ENCODE data around the gene VGLL4.
"Not testable (repeated sequence)": the region's sequence is repeated elsewhere in the genome, so short reads cannot be mapped to it uniquely, and the experiment has no call there.

Gene VGLL4

DNA sequence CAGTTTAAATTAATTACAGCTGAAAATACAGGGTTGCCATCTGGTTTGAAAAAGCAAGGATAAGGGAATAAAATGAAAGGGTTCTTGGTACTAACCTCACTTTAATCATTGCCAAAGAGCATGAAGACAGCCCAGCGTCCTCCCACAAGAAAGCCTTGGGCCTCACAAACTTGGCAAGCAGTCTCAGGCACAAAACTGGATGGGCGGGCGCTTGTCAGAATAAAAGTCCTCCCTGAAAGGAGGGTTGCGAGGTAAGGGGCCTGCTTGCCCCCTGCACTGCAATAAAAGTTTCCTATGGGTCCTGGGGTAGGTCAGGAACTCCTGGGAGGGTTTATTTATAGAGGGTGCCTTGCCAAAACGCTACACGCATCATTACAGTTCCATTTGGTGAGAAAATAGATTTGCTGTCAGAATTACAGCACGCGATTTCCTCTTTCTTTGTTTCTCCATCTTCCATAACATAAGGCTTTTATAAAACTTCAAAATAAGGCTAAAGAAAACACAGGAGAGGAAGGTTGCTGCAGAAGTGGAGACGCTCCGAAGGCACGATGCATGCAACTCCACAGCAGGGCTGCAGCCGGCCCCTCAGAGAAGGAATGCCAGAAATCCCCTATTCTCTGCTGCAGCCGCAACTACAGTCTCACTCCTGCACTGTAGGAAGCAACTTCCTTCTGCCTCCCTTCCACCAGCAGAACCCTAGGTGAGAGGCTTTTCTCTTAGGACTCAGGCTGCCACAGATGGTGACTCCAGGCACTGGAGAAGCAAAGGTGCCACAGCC, 61.3 kb downstream of the VGLL4 start:
- no peak for DNase-seq

DNA sequence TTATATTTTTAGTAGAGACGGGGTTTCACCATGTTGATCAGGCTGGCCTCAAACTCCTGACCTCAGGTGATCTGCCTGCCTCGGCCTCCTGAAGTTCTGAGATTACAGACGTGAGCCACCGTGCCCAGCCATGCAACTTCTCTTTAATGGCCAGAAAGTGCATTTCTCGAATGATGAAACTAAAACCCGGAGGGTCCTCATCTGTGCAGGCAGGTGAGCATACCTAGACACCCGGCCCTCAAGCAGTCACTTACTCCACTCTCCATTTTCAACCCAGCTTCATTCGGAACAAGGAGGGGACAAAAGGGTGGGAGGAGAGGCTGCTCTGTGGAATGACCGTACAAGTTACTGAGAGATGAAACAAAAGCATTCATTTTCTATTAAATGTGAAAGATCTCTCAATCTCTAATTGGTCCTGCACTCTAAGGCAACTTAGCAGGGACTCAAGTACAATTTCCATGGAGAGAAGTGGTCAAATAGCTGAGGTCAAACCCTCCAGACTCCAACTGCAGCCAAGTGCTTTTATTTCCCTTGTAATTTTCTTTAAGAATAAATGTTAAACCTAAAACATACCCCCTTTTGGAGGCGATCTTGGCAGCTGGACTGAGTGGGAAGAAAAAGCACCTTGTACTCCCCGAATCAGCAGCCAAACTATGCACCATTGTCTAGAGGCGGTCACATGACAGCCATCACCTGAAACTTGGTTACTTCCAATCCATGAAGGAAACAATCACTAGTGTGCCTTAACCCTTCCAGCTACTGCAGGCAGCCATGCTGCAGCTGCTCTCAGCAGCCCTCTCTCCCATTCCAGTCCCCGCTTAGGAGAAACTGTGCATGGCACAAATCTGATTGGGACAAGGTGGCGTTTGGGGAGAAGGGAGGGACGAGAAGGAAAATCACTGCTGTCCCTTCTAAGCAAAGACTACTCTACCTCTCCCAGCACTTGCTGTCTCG, 62.2 kb downstream of the VGLL4 start:
- DNase-seq, result no peak

DNA sequence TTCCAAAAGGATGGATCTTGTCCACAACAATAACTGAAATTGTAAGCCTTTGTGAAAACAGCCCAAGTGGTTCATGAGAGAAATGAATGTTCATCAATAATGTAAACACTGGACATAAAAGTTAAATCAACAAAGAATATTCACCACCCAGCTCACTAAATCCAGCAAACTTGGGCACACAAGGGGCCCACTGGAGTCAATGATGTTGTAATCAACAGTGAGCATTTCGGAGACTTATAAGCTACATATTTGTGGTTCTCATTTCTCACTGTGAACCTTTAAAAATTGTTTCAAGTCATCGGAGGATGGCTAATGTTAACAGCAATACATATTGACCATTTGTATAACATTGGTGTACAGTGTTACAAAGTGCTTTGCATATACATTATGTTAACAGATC, 63.1 kb downstream of the VGLL4 start:
- no peak for DNase-seq

DNA sequence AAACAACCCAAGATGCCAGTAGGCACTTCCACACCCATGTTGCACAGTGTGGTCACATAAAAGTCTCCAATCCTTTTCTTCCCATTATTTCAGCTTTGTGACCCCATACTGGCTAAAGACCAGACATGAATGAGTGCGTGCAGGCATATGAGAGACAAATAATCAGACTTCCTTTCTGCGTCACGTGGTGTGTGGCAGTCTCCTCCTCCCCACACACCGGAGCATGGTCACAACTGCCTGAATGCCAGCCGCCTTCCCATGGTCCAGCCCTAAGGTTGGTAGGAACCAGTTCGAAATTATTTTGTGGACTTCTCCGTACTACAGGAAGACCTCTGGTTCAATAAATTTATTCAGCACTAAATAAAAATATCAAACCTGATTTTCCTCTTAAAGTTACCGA, 65.5 kb downstream of the VGLL4 start:
- DNase-seq, result no peak

DNA sequence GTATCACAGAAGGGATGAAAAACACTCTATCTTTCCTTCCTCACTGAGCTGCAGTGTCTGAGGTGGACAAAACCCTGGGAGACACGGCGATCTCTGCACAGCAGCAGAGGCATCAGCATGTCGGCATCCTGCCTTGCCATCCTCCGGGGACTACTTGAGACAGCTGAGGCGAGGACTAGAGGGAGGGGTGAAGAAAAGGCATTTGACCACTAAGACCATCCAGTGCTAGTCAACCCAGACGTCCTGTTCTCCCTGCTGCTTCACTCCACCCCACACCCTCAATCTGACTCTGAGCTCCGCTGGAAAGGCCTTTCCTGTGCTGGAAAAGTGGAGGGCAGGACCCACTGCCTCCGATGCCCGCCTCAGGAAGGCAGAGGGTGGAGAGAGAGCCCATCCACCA, 67.3 kb downstream of the VGLL4 start:
- no peak for DNase-seq

DNA sequence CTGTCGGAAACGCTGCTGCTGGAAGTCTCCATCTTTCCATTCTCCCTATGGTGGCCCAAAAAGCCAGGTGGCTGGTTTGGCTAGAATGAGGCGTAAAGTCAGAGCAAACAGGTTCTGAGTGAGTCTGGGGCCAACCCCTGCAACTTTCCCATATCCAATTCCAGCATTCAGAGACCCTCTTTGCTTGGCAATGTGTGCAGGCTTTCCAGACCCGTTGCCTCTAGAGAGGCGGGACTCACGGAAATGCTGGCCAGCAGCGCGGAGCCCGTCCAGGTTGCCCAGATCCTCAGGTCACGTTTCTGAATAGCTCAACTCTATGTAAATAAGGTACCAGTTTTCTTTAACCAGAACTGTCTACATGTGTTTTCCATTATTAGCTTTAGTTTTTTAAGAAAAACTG, 68.0 kb downstream of the VGLL4 start:
- no peak for DNase-seq

DNA sequence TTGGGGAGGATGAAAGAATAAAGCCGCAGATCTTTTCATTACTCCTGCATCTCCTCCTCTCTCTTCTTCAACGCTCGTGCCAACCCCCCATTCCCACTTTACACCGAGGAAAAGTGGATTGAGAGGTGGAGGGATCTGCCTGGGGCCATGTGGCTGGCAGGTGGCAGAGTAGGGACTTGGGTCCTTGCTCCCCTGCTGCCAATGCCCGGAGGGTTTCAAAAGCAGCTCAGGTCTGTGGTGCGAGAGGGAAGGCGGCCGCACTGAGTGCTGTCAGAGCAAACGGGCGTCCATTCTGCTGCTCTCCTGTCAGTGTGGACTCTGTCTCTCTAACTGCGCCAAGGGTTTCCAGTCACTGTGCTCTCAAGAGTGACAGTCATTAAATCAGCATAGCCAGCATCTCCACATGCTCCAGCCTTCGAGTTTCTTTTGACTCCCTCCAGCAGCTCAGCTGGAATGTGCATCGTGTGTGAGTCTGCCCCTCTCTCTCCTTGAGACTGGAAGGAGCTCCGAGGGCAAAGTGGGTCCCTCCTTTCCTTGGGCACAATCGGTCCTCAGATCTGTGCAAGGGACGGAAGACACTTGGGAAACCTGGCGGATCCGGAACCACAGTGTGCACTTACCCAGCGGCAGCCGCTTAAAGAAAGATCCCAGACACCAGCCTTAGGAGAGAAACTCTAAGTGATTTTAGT, 68.6 kb downstream of the VGLL4 start:
- DNase-seq, result no peak

DNA sequence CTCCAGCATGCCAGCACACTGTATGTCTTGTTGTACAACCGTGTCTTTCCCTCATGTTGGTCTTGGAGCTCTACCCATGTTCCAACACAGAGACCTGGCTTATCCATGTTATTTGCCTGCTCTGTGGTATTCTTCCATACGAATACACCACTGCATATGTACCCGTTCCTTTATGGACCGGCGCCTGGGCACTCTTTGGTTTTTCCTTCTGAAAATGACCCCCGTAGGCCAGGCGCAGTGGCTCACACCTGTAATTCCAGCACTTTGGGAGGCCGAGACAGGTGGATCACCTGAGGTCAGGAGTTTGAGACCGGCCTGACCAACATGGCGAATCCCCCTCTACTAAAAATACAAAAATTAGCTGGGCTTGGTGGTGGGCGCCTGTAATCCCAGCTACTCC, 71.1 kb downstream of the VGLL4 start:
- not testable (repeated sequence) for DNase-seq

DNA sequence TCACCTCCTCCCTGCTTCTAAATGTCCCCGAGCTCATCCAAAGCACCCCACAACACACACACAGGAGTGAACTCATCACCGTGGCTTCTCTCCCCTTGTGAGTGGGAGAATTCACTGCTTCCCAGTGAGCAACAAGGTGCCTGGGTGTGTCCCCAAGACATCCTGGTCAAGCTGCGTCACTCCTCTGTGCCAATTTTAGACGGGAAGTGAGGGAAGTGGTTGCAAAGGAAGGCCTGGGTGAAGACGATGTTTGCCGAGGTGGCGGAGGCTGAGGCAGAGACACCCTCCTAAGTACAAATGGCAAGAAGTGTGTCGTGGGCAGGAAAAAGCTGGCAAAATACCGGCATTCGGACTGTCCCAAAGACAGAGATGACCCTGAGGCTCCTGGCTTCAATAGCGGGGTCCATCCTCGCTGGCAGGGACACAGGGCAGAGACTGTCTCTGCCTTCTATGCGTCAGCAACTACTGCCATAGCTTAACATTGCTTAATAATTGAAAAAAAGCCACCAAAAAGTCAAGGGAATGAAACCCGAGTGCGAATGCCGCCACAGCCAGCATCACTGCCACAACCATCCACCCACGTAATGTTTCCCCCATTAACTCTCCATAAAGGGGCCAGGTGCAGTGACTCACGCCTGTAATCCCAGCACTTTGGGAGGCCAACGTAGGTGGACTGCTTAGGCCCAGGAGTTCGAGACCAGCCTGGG, 72.8 kb downstream of the VGLL4 start:
- no peak for DNase-seq

DNA sequence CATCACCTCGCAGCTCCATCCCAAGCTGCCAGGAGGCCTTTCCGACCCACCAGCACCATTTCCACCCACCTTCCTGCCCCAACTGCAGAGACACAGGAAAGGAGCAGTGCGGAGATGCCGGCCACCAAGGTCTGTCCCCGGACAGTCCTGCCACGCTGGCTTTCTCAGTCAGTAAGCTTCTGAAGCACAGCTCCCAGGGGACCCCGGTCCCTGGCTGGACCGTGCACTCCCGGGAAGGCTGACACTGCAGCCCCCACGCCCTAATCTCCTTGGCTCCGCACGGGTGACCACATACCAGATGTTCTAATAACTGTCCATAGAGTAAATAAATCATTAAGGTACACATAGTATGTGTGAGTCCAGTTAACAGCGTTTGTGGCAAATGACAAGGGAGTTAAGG, 73.5 kb downstream of the VGLL4 start:
- no peak for DNase-seq

DNA sequence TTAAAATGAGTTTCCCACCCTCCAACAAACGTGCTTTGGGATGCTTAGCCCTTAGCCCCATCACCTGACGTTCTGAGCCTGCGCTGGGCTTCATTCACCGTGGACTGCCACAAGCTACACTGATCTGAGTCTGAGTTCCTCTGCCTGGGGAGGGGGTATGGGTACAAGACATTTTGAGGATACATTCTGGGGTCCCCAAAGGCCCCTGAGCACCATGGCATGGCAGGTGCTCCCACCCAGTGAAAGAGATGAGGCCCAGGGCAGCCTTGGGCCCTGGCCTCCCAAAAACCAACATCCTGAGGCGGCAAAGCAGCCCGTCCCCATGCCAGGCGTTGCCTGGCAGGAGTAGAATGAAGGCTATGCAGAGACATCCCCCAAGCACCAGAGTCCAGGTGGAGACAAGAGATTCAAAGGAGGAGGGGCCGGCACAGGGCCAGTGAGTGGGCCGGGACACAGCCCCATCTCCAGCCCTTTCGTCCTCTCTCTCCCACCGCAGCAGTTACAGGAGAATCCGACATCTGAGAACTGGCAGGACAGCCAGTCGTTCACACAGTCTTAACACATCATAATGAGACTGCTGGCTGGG, 74.5 kb downstream of the VGLL4 start:
- DNase-seq, result no peak

DNA sequence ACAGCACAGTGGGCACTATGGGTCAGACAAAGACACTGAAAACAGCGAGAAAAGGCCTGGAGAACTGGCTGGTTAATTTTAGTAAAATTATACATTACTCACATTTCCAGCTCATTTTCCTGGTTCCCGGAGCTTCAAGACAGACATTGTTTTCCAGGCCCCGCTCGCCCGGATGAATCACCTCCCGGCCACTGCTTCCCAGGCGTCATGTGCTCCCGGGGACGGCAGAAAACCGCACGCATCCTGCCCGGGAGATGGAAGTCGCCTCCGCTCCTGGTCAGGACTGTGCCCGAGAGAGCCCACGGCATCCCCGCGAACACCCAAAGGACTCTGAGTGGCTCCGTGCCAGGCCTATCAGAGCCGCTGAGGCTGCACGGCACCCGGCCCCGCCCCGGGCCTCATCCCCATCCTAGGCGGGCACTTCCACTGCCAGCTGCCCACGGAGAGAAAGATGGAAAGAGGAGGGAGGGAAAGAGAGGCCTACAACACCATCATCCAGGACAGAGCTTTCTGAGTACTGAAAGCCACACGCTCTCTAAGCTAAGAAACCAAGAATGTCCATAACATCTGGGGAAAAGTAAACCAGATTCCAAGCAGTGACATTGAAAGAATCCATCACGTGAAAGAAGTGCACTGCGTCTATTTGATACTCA, 75.1 kb downstream of the VGLL4 start:
- no peak for DNase-seq

DNA sequence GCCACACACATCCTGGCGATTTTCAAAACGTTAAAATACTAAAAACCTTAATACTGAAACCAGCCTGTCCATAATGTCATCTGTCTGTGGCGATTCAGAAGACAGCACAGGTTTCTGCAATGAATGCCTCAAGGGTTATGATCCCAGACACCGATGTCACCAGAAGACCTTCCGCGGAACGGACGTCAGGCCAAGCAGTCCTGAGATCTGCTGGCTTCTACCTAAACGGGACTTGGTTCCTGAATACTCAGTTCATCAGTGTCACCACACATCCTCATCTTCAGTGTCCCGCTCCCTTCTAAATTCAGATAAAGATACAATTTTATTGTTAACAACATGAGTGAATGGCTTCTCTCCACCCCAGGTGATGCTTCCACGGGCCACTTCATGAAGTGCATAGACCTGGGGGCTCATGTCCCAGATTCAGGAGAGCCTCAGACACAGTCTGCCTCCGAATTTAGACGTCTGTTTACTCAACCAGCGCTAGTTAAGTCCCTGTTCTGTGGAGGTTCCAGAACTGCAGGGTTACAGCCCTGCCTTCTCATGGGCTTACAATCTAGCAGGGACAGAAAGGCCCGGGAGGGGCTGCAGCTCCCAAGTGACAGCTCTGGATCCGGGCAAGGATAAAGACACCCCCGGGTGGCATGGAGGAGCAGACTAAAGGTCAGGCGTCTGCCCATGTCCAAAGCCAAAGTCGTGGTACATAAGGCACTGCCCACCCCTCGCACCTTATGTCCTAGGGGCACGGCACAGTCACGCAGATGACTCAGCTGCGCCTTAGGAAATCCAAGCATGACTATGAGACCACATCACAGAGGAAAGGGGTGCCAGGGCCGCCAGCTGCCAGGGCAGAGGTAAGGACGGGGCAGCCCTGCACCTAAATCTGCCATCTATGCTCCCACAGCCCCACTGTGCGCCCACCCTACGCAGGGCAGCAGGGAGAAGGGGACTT, 75.9 kb downstream of the VGLL4 start:
- DNase-seq, result no peak

DNA sequence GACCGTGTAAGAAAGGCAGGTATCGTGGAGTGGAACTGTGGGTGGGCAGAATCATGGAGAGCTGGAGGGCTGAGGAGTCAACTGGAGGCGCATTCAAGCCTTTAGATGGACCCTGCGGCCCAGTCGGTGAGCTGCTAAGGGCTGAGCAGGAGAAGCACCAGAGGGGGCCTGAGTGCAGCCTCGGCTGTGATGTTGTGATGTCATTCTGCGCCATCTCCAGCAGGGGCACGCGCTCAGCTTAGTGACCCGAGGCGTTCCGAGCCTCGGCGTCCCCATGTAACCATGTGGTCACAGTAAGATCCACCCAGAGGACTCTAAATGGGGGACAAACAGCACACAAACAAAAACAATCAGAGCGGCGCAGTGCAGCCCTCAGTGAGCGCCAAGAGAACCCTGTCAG, 76.8 kb downstream of the VGLL4 start:
- DNase-seq, result no peak

DNA sequence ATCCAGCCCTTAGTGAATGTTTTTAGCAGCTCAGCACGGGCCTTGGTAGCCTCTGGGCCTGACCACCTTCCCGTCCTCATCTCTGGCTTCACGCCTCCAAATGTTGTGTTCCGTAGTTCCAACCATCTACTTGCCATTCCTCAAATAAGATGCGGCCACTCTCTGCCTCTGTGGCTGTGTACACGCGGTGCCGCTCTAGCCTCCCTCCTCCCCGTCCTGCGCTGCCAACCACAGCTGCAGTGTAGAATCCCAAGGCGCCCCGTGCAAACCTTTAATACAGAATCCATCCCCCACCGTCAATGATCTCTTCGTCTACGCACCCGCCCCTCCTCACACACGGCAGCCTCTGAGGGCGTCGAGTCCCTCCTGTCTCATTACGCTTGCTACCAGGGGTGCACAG, 77.2 kb downstream of the VGLL4 start:
- no peak for DNase-seq

DNA sequence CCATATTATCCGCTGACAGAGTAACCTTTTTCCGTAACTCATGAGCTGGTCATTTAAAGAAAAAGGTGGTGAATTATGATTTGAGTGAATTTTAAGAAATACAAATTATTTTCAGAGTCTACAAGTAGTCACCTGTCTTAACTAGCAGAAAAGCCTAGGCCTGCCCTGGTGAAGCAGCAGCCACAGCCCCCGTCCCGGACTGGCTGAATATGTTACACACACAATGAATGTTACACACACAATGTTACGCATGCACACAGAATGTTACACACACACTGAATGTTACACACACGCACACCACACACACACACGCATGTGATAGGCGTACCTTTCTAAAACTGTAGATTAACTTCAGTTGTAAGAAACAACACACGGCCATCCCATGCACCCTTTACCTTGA, 77.8 kb downstream of the VGLL4 start:
- no peak for DNase-seq

DNA sequence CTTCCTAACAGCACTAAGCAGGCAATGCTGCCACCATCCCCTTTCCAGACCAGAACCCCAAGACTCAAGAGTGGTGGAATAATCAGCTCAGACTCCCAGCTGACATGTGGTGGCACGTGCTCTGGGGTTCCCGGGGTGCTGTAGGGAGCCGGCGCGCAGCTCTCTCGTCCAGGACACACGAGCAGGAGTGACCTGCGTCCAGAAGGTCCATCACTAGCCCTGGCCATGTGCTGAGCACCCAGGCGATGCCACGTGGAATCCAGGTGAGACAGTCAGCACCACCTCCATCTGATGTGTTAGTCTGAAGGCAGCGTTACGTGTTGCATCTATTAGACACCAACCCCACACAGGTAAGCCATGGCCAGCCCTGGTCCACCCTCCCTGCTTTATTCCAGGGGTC, 78.2 kb downstream of the VGLL4 start:
- no peak for DNase-seq

DNA sequence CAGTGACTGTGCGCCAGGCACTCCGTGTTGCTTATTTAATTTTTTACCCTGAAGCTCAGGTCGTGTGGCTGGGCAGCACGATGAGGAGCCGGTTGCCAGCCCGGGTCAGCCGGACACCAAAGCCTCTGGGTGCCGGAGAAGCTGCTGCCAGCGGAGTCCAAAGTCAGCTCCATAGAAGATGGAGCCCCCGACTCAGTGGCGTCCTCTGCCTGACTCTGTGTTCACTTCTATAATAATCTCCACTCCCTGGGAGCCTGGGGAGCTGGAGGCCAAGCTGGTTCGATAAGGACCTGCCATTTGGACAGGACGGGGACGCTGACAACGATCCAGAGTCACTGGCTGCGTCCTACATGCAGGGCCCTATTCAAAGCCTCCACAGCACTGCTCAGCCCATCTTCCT, 78.6 kb downstream of the VGLL4 start:
- DNase-seq, result no peak

DNA sequence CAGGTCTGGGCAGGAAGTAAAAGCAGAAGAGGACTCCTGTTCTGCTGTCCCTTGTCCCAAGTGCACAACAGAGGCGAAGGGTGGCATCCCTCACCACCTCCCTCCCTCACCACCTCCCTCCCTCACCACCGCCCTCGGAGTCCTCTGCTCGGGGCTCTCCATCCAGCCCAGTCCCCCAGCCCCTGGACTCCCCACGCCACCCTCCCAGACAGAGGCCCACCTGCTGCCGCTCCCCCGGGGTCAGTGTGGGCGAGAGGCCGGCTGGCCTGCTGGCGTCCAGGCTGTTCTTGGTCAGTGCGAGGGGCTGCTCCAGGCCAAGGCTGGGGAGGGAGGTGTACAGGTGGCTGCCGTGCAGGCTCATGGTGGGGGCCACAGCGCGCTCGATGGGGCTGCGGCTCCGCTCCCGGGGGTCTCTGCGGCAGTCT, 79.1 kb downstream of the VGLL4 start:
- DNase-seq, result no peak

DNA sequence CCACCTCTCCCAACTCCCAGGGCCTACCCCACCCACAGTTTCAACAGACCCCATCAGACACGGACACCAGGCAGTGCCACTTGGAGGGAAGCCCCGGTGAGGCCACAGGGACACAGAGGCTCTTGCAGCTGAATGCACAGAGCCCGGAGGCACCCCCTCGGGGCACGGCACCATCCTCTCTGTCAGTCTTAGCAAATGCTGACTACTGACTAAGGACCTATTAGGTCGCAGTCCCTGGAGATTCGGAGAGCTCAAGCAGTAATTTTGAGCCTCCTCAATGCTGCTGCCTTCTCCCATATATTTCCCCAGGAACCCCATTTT, 79.9 kb downstream of the VGLL4 start:
- no peak for DNase-seq

Data from activated CD4-positive, alpha-beta T cell treated with anti-CD3 and anti-CD28 coated beads for 4 hours (primary cell).